HTR-8/SVneo (cell line): ENCODE measurements around the gene ARHGAP12.

ENCODE experiments used
- DNase-seq: peaks from one replicate; pipeline ENCODE4 v3.0.0; 2011; ENCODE audit warnings: low spot score, mixed read lengths; ENCODE audit not compliant: insufficient read length
- FAIRE-seq: peaks from 2 replicates; lab custom pipeline; 2011; peaks lifted over from hg19 to GRCh38; lab: Jason Lieb, UNC

Gene ARHGAP12

DNA sequence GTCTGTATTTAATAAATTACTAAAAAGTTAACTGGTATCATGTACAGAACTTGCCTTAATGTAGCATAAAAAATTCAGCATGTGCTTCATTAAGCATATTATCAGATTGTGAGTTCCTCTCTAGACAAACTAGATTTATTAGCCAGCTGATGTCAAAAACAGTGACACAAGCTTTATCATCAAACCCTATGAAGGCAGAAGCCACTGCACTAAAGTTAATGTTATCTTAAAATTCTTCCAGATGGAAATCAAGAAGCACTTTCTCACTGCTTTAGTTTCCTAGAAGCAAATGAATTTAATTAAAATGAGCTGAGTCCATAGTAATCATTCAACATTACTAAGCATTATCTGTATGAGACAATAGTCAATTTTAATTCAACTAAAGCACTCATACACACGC lies 96.4 kb downstream of the ARHGAP12 start:
- DNase-seq, result no peak
- no peak for FAIRE-seq

DNA sequence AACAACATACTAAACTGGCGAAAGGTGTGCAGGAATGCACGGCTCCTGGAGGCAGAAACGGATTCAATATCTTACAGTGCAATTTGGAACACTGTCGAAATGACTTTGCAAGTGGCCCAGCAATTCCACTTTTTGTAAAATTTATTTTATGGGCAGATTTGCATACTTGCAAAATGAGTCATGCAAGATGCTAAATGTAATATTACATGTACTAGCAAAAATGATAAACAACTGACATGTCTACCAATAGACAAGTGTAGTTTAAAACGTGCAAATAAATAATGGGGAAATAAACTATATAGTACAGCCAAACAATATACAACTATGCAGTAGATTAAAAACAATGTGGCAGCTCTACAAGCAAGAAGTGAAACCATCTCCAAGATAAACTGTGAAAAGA lies 97.7 kb downstream of the ARHGAP12 start:
- DNase-seq, result peak; percentile 5
- FAIRE-seq, result no peak

DNA sequence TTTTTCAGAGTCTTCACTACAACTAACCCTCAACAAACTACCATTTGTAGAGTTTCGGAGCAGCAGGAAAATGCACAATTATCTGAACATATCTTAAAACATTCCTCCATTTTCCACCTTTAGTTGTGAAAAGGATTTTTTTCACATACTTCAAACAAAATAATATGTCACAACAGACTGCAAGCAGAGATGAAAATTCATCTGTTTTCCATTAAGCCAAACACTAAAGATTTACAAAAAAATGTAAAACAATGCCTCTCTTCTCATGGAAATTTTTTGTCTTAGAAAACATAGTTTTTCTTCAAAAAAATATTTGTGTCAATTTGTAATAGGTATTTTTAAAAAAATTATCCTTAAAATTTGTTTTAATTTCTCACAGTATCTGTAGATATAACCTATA lies 98.9 kb downstream of the ARHGAP12 start:
- FAIRE-seq (no peak), DNase-seq (no peak)

DNA sequence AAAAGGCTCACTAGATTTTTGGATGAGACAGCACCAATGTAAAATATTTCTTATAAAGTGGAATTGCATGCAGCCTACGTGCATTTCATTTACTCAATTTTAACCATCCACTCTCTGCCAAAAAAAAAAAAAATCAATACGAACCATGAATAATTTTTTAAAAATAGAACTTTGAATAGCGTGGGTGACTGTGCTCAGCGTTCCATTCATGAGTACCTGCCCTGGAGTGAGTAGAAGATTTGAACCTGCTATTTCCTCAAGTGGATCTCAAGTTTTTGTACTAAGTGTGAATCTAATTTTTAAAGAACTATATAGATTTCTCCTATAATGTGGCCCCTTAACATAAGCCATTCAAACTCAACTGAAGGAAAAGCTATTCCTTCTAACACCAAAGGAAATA lies 105.3 kb downstream of the ARHGAP12 start:
- FAIRE-seq, result no peak
- DNase-seq, result no peak

DNA sequence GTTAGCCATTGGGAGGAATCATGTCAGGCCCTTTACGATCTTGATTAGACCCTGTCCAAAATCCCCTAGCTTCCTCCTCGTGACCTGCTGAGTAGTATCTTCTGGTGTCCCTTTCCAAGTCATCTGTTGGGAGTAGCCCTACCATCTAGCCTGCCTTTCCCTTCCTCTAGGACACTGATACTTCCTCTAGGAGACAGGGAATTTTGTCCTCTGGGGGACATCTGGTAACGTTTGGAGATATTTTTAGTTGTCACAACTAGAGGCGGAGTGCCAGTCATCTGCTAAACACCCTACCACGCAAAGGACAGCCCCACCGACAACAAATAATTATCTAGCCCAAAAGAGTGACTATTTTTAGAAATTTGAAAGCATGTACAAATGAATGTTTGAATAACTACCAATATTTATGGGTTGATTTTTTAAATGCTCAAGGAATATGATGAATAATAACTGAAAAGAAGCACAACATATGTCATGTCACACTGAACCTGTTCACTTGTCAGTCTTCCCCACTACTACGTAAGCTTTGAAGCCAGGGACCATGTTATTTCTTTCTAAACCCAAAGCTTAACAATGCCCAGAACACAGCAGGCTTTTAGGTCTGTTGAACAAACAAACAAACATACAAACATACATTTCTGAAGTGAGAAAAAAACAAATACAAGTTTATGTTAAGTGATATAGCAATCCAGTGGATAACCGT lies 105.9 kb downstream of the ARHGAP12 start:
- FAIRE-seq (no peak), DNase-seq (no peak)

DNA sequence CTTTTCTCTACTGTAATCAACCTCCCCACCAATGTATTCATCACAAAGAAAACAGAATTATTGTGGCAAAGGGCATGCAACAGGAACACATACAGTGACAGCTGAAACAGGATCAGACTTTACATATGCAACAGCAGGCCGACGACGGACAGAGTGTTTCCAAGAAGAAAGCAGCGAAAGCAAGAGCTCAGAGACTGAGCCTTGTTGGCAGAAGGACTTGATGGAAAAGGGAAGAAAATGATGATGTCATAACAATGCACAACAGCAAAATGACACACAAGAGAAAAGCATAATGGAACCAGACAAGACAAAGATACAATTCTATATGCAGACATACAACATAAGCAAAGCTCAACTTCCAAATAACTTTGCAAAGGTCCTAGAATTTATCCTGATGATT lies 106.5 kb downstream of the ARHGAP12 start:
- DNase-seq, result no peak
- FAIRE-seq, result no peak

DNA sequence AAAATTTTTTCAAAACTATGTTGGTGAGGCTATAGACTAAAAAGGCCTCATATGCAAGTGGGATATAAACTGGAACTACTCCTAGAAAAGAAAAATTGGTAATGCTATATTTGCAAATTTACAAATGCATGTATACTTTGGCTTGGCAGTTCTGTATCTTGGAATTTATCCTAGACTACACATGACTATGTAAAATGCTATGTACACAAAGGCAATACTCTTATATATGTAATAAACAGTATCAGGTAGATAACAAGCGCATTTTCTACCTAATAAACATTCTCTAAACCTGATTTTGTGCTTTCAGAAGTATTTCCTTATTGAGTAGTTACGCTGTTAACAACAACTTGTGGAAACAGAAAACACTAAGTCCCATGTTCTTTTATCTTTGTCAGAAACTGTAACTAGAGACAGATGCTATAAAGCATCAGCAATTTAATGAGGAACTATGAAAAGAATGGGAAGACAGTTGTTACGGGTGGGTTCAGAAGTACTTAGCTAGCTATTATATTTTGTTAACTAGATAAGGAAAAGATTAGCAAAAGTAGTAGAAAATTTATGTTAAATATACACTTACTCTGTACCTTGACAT lies 107.8 kb downstream of the ARHGAP12 start:
- DNase-seq (no peak), FAIRE-seq (no peak)

DNA sequence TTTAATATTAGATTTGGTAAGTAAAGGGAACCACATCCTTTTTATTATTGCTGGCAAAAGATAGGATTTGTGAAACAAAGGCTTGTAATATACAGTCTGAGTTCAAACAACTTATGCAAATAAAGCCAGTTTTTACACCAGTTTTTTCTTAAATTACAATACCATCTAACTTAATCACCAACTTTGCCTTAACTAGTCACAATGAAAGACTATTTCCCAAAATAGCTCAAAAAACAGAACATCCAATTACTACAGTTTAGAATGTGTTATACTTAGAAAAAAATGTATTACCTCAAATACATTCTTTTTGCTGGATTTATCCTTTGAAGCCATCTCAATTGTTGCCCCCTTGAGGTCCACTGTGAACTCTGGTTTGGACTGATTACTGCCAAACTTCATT lies 108.5 kb downstream of the ARHGAP12 start:
- no peak for DNase-seq
- no peak for FAIRE-seq

DNA sequence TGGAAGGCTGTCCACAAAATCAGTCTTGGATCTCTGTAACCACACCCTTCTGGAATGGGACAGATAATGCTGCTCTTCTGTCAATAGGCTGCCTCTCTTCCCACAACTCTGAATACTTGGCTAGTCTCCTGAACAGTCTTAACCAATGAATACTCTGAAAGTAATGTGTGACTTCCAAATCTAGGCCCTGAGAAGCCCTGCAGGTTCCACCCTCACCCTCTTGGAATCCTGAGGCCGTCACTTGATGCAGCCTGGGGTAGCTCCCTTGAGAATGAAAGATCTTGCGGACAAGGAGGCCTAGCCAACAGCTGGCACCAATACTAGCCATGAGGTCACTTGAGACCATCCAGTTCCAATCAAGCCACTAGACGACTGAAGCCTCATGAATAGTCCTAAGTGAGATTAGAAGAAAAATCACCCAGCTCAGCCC lies 109.2 kb downstream of the ARHGAP12 start:
- FAIRE-seq, result no peak
- DNase-seq, result no peak

DNA sequence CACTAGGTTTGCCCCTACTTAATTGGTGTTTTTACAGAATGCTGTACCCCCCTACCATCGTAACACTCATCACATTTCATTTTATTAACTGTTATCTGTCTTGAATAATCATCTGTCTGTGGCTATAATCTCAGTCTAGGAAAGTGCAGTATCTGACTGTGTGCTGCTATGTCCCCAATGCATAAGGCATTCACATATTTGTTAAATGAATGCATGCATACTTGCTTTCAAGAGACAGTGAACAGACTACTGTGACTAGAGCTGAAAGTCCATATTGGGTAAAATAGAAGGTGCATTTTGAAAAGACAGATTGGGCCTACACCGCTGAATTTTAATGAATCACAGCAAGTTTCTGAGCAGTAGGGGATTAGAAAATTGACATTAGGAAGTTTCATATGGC lies 112.3 kb downstream of the ARHGAP12 start:
- DNase-seq, result no peak
- peak; percentile 60 for FAIRE-seq

DNA sequence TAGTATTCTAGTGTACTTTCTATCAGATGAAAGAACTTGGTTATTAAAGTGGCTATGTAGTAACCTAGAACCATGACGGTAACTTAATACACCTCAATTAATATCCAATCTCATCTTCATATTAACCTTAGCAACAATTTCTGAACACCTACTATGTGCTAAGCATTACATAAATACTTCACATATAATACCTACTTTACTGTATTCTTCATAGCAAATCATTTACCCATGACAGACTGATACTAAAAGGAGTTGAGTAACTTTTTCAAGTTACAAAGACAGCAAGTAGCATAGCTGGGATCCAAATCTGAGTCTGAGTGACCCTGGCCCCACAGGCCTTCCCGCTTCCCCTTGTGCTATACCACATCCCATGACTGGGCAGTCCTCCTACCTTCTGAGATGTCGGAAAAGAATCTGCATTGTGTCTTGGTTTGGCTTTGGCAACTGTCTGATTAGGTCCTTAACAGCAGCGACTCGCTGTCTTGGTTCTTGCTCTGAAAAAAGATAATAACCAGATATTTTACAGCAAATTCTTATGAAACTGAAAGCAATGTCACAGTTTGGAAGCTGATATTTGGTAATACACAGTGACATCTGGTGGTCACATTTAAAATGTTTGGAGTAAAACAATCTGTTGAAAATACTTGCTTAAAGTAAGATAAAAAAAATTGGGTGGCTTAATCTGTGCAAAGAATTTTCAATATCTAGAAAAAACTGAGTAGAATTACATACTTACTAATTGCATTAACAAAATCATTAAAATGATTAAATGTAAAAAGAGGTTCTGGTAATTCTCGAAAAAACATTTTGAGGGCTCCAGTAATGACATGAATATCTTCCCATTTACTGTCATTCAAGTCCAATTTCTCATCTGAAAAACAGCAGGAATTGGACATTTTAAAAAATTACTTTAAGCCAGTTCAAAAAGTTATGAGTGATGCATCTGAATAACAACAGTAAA lies 120.1 kb downstream of the ARHGAP12 start:
- peak; percentile 86 for FAIRE-seq
- peak; percentile 37 for DNase-seq

DNA sequence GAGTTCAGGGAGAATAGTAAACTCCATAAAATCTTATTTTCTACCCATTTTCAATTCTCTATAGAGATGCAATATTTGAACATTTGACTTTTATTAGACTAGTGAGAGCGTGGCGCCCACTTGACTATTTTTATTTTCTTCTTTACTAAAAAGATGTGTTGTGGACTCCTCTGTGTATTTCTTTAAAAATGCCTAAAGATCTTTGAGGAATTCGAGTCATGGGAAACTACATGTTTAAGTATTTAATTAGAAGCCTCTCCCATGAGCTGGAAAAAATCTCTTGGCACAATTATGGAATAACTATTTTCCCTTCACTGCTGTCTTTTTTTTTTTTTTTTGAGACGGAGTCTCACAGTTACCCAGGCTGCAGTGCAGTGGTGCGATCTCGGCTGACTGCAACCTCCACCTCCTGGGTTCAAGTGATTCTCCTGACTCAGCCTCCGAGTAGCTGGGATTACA lies 124.2 kb downstream of the ARHGAP12 start:
- DNase-seq, result no peak
- no peak for FAIRE-seq

DNA sequence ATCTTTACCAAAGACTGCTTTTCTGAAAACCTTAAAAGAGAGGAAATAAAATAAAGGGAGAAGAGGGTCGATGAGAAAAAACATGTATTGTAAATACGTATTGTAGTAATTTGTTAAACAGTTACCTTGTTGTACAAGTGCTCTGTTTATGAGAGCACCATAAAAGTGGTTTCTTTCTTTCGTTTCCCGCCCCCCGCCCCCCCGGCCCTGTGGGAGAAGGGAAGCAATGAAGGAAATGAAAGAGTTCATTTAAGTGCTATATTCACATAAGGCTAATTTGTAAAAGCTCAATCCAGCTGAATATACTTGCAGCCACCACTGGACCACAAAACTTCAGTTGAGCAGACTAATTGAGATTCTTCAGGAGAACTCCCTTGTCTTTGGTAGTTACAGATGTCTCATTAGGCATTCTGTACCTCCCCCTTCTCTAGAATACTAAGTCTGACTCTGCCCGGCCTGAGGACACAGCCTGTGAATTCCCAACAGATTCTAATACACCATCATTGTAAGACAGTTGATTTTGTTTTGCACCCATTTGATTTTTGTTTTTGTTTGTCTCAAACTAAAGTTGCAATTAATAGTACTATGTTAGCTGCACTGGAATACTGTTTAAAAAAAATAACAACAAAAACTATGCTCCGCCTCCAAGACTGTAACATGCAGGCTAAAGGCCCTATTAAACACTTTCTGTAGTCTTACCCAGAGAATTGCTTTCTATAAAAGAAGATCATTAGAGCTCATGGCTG lies 124.9 kb downstream of the ARHGAP12 start:
- FAIRE-seq, result no peak
- no peak for DNase-seq

DNA sequence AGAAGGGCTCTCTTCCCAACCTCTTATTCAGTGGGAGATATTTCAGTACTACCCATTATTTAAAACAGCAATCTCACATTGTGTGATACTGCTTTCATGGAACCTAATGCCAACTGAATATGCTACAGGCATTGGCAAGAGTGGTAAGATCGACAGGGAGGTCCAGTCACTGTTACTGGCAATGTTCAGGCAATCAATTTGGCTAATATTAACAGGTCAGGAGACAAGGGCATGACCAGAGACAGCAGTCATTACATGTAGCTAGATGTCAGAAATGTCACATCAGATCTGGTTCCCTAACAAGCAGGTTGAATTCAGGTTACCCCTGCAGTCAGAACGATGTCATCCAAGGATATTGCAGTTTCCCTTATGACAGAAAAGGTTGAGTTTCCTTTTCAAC lies 129.4 kb downstream of the ARHGAP12 start:
- FAIRE-seq, result peak; percentile 71
- no peak for DNase-seq

DNA sequence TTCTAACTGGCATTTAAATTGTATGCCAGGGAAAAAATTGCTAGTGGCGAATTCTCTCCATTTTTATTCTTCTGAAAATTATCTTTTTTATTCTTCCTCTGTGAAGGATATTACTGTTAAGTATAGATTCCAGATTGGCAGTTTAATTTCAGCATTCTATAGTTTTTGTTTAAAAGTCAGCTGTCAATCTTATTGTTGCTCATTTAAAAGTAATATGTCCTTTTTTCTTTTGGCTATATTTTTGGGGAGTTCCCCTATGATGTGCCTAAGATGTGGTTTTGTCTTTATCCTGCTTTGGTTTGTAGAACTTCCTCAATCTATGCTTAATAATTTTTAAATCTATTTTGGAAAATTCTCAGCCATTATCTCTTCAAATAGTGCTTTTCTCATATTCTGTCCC lies 135.9 kb downstream of the ARHGAP12 start:
- FAIRE-seq (no peak), DNase-seq (no peak)

DNA sequence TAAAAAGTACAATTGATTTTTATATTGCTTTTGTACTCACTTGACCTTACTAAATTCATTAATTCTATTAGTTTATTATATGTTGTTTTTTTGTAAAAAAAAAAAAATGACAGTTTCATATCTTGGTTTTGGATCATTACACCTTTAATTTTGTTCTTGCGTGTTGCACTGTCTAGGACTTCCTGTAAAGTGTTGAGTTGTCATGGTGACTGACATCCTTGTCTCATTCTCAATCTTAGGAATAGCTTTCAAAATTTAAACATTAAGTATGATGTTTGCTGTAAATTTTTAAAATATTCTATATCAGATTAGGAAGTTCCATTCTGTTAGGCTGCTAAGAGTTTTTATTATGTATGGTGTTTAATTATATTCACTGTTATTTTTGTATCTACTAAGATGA lies 139.1 kb downstream of the ARHGAP12 start:
- FAIRE-seq (no peak), DNase-seq (no peak)

DNA sequence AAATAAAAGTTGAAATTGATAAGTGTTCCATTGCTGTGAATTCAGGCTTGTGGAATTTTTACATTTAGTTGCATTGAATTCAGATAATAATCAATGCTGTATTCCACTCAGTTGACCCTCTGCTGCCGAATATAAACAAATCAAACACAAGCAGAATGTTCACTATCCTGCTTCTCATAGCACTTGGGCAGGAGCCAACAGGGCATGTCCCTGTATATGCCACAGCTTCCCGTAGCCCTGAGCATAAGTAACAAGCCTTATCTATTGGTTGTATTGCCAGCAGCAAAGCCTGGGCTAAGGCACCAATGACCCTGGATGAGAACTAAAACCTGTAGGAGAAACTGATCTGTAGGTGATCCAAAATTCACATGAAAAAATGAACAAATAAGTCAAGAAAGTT lies 145.9 kb downstream of the ARHGAP12 start:
- FAIRE-seq (peak; percentile 9), DNase-seq (no peak)

DNA sequence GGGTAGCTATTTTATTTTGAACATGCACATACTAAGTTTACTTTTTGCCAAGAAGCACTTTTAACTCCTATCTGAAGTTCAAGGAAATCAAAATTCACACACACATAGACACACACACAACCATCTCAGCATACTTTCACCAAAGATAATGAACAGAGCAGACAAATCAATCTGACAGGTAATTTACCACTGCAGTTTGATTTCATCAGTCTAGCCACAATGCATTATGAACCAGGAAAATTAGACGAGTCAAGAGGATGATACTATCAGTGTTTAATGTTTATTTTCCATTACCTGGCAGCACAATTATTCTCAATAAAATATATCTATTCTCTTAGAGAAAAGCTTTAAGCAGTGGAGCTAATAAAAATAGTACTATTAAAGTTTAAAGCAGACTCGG lies 147.9 kb downstream of the ARHGAP12 start:
- FAIRE-seq (no peak), DNase-seq (no peak)

DNA sequence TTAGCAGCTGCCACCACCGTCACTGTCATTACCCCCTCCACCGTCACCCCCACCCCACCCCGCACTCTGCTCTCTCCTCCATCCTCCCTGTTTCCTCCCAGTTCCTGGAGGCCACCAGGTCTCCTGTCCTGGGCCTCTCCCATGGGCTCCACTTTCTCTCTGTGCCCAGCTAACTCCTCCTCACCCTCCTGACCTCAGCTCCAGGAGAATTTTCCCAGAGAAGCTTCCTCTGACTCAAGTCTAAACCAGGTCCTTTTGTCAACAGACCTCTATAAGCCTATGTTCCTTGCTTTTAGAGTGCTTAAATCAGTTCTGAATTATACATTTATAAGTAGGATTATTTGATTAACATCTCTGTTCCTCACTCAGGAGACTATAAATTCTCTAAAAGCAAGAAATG lies 150.0 kb downstream of the ARHGAP12 start:
- no peak for DNase-seq
- no peak for FAIRE-seq

DNA sequence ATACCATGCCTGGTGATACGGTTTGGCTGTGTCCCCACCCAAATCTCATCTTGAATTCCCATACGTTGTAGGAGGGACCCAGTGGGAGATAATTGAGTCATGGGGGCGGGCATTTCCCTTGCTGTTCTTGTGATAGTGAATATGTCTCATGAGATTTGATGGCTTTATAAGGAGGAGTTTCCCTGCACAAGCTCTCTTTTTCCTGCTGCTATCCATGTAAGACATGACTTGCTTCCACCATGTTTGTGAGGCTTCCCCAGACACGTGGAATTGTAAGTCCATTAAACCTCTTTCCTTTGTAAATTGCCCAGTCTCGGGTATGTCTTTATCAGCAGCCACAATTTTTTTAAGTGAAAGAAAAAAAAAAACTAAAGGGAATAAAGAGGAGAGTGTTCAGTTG lies 152.5 kb downstream of the ARHGAP12 start:
- FAIRE-seq (no peak), DNase-seq (no peak)
